HepG2 (cell line): ENCODE data around the gene IRF3. TPM values are rescaled to one million over a fixed set of nuclear protein-coding genes. Genes with fewer than 3 reads are reported as not detected.

ENCODE experiments used
- CC2D1A ChIP-seq: sonication (generic); formaldehyde crosslinking; IDR thresholded peaks from 2 replicates; pipeline ENCODE4 v1.8.1; 2023; ENCODE audit warnings: mild to moderate bottlenecking, missing genetic modification reagents
- HOMEZ ChIP-seq: IDR thresholded peaks from 2 replicates; pipeline ENCODE4 v1.6.1; 2016; ENCODE audit warnings: low read depth
- MTERF4 ChIP-seq: sonication (generic); formaldehyde crosslinking; IDR thresholded peaks from 2 replicates; pipeline ENCODE4 v1.8.0; 2023; ENCODE audit warnings: mild to moderate bottlenecking, missing genetic modification reagents
- YY1 ChIP-seq: IDR thresholded peaks from 2 replicates; pipeline ENCODE4 v1.6.1; 2011; ENCODE audit warnings: low read length, low read depth, moderate library complexity, mild to moderate bottlenecking; ENCODE audit not compliant: insufficient read depth, insufficient replicate concordance
- ZBED4 ChIP-seq: sonication (generic); formaldehyde crosslinking; IDR thresholded peaks from 2 replicates; pipeline ENCODE4 v1.4.0; 2020; ENCODE audit warnings: missing genetic modification reagents, borderline replicate concordance
- ZFP91 ChIP-seq: sonication (generic); formaldehyde crosslinking; IDR thresholded peaks from 2 replicates; pipeline ENCODE4 v1.9.0; 2022; ENCODE audit warnings: missing genetic modification reagents, mild to moderate bottlenecking, borderline replicate concordance
- ZNF563 ChIP-seq: sonication (generic); formaldehyde crosslinking; IDR thresholded peaks from 2 replicates; pipeline ENCODE4 v1.8.0; 2022; ENCODE audit warnings: mild to moderate bottlenecking, moderate library complexity, missing genetic modification reagents
- polyA plus RNA-seq, 8 experiments: library from polyadenylated mRNA; depleted of rRNA in 3 of 8; stranded (reverse) in 7 of 8; unstranded in 1 of 8; fragments of >200 nt; fragmentation: Illumina TruSeq in 4 of 8; extraction: Trizol in 4 of 8; gene quantifications; 2 replicates each; pipeline versions ENCODE4 v1.2.1 to v1.2.3, GENCODE V29; 2011 to 2016; ENCODE audit warnings: low read depth in 4 of 8, missing spikeins in 1 of 8, mixed read lengths in 1 of 8; ENCODE audit not compliant: insufficient read depth in 1 of 8
- total RNA-seq, 5 experiments: library from RNA; depleted of rRNA; stranded (reverse); fragments of >200 nt; fragmentation: Illumina TruSeq; extraction: Trizol; gene quantifications; 2 replicates each; pipeline ENCODE4 v1.2.3, GENCODE V29; 2016; ENCODE audit warnings: low read depth in 1 of 5

Gene IRF3
- total and polyA plus RNA-seq, 2 of the 13 experiments (the other 11 are each of a cell fraction or from before 2014, with no cell fraction given) = 61.9 to 65.5 TPM

- peak; percentile 39 for TF ChIP-seq YY1
- TF ChIP-seq MTERF4 (CRISPR knock-in tag) = 0 out of 2 replicates have a peak, but pooled peaks have one; percentile 36
- peak; percentile 75; the same call in 1 of the 2 replicates for TF ChIP-seq ZFP91
- 0 out of 2 replicates have a peak, but pooled peaks have one; percentile 54 for TF ChIP-seq HOMEZ (CRISPR knock-in tag)
- no peak for TF ChIP-seq CC2D1A (CRISPR knock-in tag)
- peak; percentile 79; the same call in 1 of the 2 replicates for TF ChIP-seq ZBED4 (CRISPR knock-in tag)
- no peak for TF ChIP-seq ZNF563 (CRISPR knock-in tag)
Measured at GRCh38 chr19:49672131-49672919, 6.7 kb upstream of the IRF3 start (continued).
